ENCODE results near the gene PTPRG. TPM values are rescaled to one million over a fixed set of nuclear protein-coding genes. Genes with fewer than 3 reads are reported as not detected.

The PTPRG gene
- total RNA-seq, 2 experiments from 2014 or later = 0.13 to 0.70 TPM

GRCh38 chr3:61961900-61962299 lies 400.5 kb downstream of the PTPRG start:
- POLR2A ChIA-PET = no interaction called here
- CTCF ChIA-PET (ENCODE audit: unreplicated experiment) = no interaction called here
- Histone ChIP-seq H3K36me3 (ENCODE audit: insufficient read depth, low read length) (no peaks in the 10 kb centered on the region), H4K20me1 (ENCODE audit: insufficient read depth, low read length) (no peaks in the 10 kb centered on the region), H3K79me2 (ENCODE audit: insufficient read depth, low read depth, low read length) (no peaks in the 10 kb centered on the region), H3K27ac (ENCODE audit: low read depth, low read length, poor library complexity, severe bottlenecking) (no peak overlapping the region), H2AFZ (ENCODE audit: low read length) (no peak overlapping the region), H3K4me1 (ENCODE audit: insufficient read depth, low read length, poor library complexity, severe bottlenecking) (no peaks in the 10 kb centered on the region), H3K4me2 (ENCODE audit: low read length) (no peak overlapping the region), H3K4me3 (ENCODE audit: low read depth, low read length, poor library complexity, severe bottlenecking) (no peak overlapping the region), H3K9me2 (ENCODE audit: insufficient read depth, low read length) (no peaks in the 10 kb centered on the region), H3K9me3 (ENCODE audit: low read length) (no peaks in the 10 kb centered on the region)
- no peak for DNase-seq (ENCODE audit: low spot score)
- TF ChIP-seq, protein P1, sequence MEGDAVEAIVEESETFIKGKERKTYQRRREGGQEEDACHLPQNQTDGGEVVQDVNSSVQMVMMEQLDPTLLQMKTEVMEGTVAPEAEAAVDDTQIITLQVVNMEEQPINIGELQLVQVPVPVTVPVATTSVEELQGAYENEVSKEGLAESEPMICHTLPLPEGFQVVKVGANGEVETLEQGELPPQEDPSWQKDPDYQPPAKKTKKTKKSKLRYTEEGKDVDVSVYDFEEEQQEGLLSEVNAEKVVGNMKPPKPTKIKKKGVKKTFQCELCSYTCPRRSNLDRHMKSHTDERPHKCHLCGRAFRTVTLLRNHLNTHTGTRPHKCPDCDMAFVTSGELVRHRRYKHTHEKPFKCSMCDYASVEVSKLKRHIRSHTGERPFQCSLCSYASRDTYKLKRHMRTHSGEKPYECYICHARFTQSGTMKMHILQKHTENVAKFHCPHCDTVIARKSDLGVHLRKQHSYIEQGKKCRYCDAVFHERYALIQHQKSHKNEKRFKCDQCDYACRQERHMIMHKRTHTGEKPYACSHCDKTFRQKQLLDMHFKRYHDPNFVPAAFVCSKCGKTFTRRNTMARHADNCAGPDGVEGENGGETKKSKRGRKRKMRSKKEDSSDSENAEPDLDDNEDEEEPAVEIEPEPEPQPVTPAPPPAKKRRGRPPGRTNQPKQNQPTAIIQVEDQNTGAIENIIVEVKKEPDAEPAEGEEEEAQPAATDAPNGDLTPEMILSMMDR (conservative IDR thresholded peaks at IDR 0.05; ENCODE audit: low read length) = no peak
- TF ChIP-seq EZH2phosphoT487 (IDR thresholded peaks at IDR 0.05; ENCODE audit: borderline replicate concordance, low read depth, low read length) = no peak
- intact Hi-C loops (cut with micrococcal nuclease; ENCODE audit: unreplicated experiment) = no loop called here
- no TSS peak for BruUV-seq (replicated peaks)

- ChIA-PET POLR2A (interaction anchor here (0.6 kb wide), 1 partner anchor 15 kb away, joined by 3 read pairs; no protein-coding TSS in a partner anchor), CTCF (ENCODE audit: unreplicated experiment) (no interaction called here)
- H3K4me1 ChIP-seq (ENCODE audit: insufficient read depth, low read length, poor library complexity, severe bottlenecking) = no peaks in the 10 kb centered on the region
- H3K79me2 ChIP-seq (ENCODE audit: insufficient read depth, low read depth, low read length) = no peaks in the 10 kb centered on the region
- intact Hi-C loops (cut with micrococcal nuclease; ENCODE audit: unreplicated experiment) = no loop called here
- H3K36me3 ChIP-seq (ENCODE audit: insufficient read depth, low read length) = no peaks in the 10 kb centered on the region
- no peak overlapping the region for H3K4me3 ChIP-seq (ENCODE audit: low read depth, low read length, poor library complexity, severe bottlenecking)
- DNase-seq (ENCODE audit: low spot score) = no peak
- no peaks in the 10 kb centered on the region for H3K9me2 ChIP-seq (ENCODE audit: insufficient read depth, low read length)
- H3K27ac ChIP-seq (ENCODE audit: low read depth, low read length, poor library complexity, severe bottlenecking) = no peak overlapping the region
- TF ChIP-seq EZH2phosphoT487 (IDR thresholded peaks at IDR 0.05; ENCODE audit: borderline replicate concordance, low read depth, low read length) = no peak
- TF ChIP-seq, protein P1 (conservative IDR thresholded peaks at IDR 0.05; ENCODE audit: low read length) = no peak
- no peaks in the 10 kb centered on the region for H4K20me1 ChIP-seq (ENCODE audit: insufficient read depth, low read length)
- no peaks in the 10 kb centered on the region for H3K9me3 ChIP-seq (ENCODE audit: low read length)
- no TSS peak for BruUV-seq (replicated peaks)
- H2AFZ ChIP-seq (ENCODE audit: low read length) = no peak overlapping the region
- H3K4me2 ChIP-seq (ENCODE audit: low read length) = no peak overlapping the region
These were observed 403.2 kb downstream of the PTPRG start for GRCh38 chr3:61964566-61964965.

- no peak for TF ChIP-seq EZH2phosphoT487 (IDR thresholded peaks at IDR 0.05; ENCODE audit: borderline replicate concordance, low read depth, low read length)
- TF ChIP-seq, protein P1 (conservative IDR thresholded peaks at IDR 0.05; ENCODE audit: low read length) = no peak
- POLR2A ChIA-PET = no interaction called here
- Histone ChIP-seq H3K9me2 (ENCODE audit: insufficient read depth, low read length) (no peaks in the 10 kb centered on the region), H3K9me3 (ENCODE audit: low read length) (no peaks in the 10 kb centered on the region), H3K4me1 (ENCODE audit: insufficient read depth, low read length, poor library complexity, severe bottlenecking) (no peaks in the 10 kb centered on the region), H3K4me3 (ENCODE audit: low read depth, low read length, poor library complexity, severe bottlenecking) (no peak overlapping the region), H2AFZ (ENCODE audit: low read length) (no peak overlapping the region), H4K20me1 (ENCODE audit: insufficient read depth, low read length) (no peaks in the 10 kb centered on the region), H3K4me2 (ENCODE audit: low read length) (no peak overlapping the region), H3K79me2 (ENCODE audit: insufficient read depth, low read depth, low read length) (no peaks in the 10 kb centered on the region), H3K36me3 (ENCODE audit: insufficient read depth, low read length) (no peaks in the 10 kb centered on the region), H3K27ac (ENCODE audit: low read depth, low read length, poor library complexity, severe bottlenecking) (no peak overlapping the region)
- BruUV-seq (replicated peaks) = no TSS peak
- intact Hi-C loops (cut with micrococcal nuclease; ENCODE audit: unreplicated experiment) = no loop called here
- CTCF ChIA-PET (ENCODE audit: unreplicated experiment) = no interaction called here
- DNase-seq (ENCODE audit: low spot score) = no peak
These were observed 404.4 kb downstream of the PTPRG start for GRCh38 chr3:61965770-61966131.
